ENCODE results near the gene TBC1D24. TPM values are rescaled to one million over a fixed set of nuclear protein-coding genes. Genes with fewer than 3 reads are reported as not detected.

Gene TBC1D24
- total RNA-seq, 1 donor, result 19.4 TPM

- H3K4me3 ChIP-seq (ENCODE audit: low read depth, low read length), result no peak overlapping the region
- TF ChIP-seq CTCF (IDR thresholded peaks at IDR 0.05; ENCODE audit: insufficient read depth, low read depth, low read length), result no peak
- no peak for DNase-seq (ENCODE audit: low read depth)
Measured at GRCh38 chr16:2457267-2457666, 17.7 kb upstream of the TBC1D24 start.

GRCh38 chr16:2457946-2458345, 17.0 kb upstream of the TBC1D24 start:
- TF ChIP-seq CTCF (IDR thresholded peaks at IDR 0.05; ENCODE audit: insufficient read depth, low read depth, low read length), result no peak
- DNase-seq (ENCODE audit: low read depth), result no peak
- H3K4me3 ChIP-seq (ENCODE audit: low read depth, low read length), result no peak overlapping the region

- H3K4me3 ChIP-seq (ENCODE audit: low read depth, low read length), result peak overlapping the region; percentile 69
- TF ChIP-seq CTCF (IDR thresholded peaks at IDR 0.05; ENCODE audit: insufficient read depth, low read depth, low read length), result no peak
- no peak for DNase-seq (ENCODE audit: low read depth)
Measured at GRCh38 chr16:2458887-2459646, 15.9 kb upstream of the TBC1D24 start.

- H3K4me3 ChIP-seq (ENCODE audit: low read depth, low read length), result peak within 1 kb of the TSS; percentile 69
- peak; percentile 91 for DNase-seq (ENCODE audit: low read depth)
- TF ChIP-seq CTCF (IDR thresholded peaks at IDR 0.05; ENCODE audit: insufficient read depth, low read depth, low read length), result no peak
Measured at GRCh38 chr16:2459647-2460390, 15.1 kb upstream of the TBC1D24 start, which contains the start of gene TEDC2. TSS of gene TEDC2 (plus strand) at chr16:2460109. CDS start at chr16:2460145, 36 bp downstream.

DNA sequence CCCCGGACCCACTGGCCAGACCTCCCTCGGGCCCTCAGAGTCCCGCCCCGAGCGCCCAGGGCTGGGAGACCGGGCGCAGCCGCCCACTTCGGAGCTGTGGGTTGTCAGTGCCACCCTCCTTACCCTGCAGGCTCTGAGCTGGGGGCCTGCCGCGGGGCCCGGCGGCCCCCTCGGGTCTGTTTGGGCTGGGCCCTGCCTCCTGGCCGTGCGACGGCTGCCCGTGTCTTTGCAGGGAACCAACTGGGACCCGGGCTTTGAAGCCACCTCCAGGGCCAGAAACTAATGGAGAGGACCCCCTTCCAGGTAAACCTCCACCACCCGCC, 14.6 kb upstream of the TBC1D24 start:
- DNase-seq (ENCODE audit: low read depth), result no peak
- TF ChIP-seq CTCF (IDR thresholded peaks at IDR 0.05; ENCODE audit: insufficient read depth, low read depth, low read length), result no peak
- H3K4me3 ChIP-seq (ENCODE audit: low read depth, low read length), result peak overlapping the region; percentile 69

- no peak for DNase-seq (ENCODE audit: low read depth)
- no peak for TF ChIP-seq CTCF (IDR thresholded peaks at IDR 0.05; ENCODE audit: insufficient read depth, low read depth, low read length)
- peak overlapping the region; percentile 69 for H3K4me3 ChIP-seq (ENCODE audit: low read depth, low read length)
Measured at GRCh38 chr16:2460916-2461315, 14.0 kb upstream of the TBC1D24 start.

All from fibroblast of villous mesenchyme (primary cell).